ENCODE results near the gene COL23A1. TPM values are rescaled to one million over a fixed set of nuclear protein-coding genes. Genes with fewer than 3 reads are reported as not detected.

COL23A1 gene
- total RNA-seq, 4 donors from 2014 or later, result 0.83 to 1.8 (median 1.5) TPM

DNA sequence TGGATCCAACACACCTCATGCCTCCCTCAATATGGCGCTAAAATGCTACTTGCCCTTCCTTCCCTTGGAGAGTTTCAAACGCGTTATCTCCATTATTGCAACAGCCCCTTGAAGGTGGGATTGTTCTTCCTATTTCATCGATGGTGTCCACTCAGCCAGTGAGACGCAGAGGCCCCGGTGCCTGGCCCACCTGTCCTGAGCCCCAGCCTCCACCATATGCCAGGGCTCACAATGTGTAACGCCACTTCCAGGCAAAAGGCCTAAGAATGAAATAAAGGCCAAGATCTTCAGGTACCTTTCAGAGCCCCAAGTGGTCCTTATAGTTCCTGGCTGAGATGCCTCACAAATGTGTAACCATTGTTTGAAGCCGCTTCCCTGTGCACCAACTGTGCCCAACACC, 186.8 kb downstream of the COL23A1 start:
- no peaks in the 10 kb centered on the region for H3K36me3 ChIP-seq
- H3K27ac ChIP-seq (replicated peaks in 1 of 4), result no peak overlapping the region
- H3K9me3 ChIP-seq, result peaks cover 0 to 10% (median 0%) of the 10 kb centered on the region in 4 donors
- no peak for DNase-seq (ENCODE audit: extremely low spot score)
- no peaks in the 10 kb centered on the region for H3K4me1 ChIP-seq
- TF ChIP-seq CTCF (IDR thresholded peaks at IDR 0.05), result no peak
- TF ChIP-seq POLR2AphosphoS5 (IDR thresholded peaks at IDR 0.05), result no peak
- no peak for TF ChIP-seq EP300 (IDR thresholded peaks at IDR 0.05)
- TF ChIP-seq POLR2A (IDR thresholded peaks at IDR 0.05; ENCODE audit: low read depth), result no peak
- intact Hi-C loops (cut with DNase I), result no loop called here
- 97% methylated on average over 8 of the region's 8 CpGs for WGBS
- peaks cover 0 to 21% (median 0%) of the 10 kb centered on the region in 4 donors for H3K27me3 ChIP-seq
- no peak overlapping the region for H3K4me3 ChIP-seq

GRCh38 chr5:178399701-178400095, 190.5 kb downstream of the COL23A1 start:
- Histone ChIP-seq H3K27ac (replicated peaks in 1 of 4) (no peak overlapping the region), H3K4me3 (no peak overlapping the region), H3K9me3 (no peaks in the 10 kb centered on the region), H3K27me3 (peaks cover 0 to 23% (median 0%) of the 10 kb centered on the region in 4 donors), H3K4me1 (peaks cover 0 to 10% (median 3%) of the 10 kb centered on the region in 4 donors), H3K36me3 (no peaks in the 10 kb centered on the region)
- DNase-seq (ENCODE audit: extremely low spot score), result no peak
- intact Hi-C loops (cut with DNase I), result no loop called here
- no peak for TF ChIP-seq POLR2AphosphoS5 (IDR thresholded peaks at IDR 0.05)
- no peak for TF ChIP-seq POLR2A (IDR thresholded peaks at IDR 0.05; ENCODE audit: low read depth)
- no peak for TF ChIP-seq CTCF (IDR thresholded peaks at IDR 0.05)
- no peak for TF ChIP-seq EP300 (IDR thresholded peaks at IDR 0.05)
- 86% methylated on average over 12 of the region's 12 CpGs for WGBS

GRCh38 chr5:178398901-178399700, 191.1 kb downstream of the COL23A1 start:
- no peaks in the 10 kb centered on the region for H3K9me3 ChIP-seq
- peaks cover 0 to 27% (median 0%) of the 10 kb centered on the region in 4 donors for H3K27me3 ChIP-seq
- peaks cover 0 to 10% (median 3%) of the 10 kb centered on the region in 4 donors for H3K4me1 ChIP-seq
- WGBS, result 75% methylated on average over 13 of the region's 15 CpGs
- intact Hi-C loops (cut with DNase I), result no loop called here
- H3K27ac ChIP-seq (replicated peaks in 1 of 4), result no peak overlapping the region
- TF ChIP-seq POLR2AphosphoS5 (IDR thresholded peaks at IDR 0.05), result no peak
- no peak for TF ChIP-seq POLR2A (IDR thresholded peaks at IDR 0.05; ENCODE audit: low read depth)
- no peak for TF ChIP-seq EP300 (IDR thresholded peaks at IDR 0.05)
- TF ChIP-seq CTCF (IDR thresholded peaks at IDR 0.05), result no peak
- H3K4me3 ChIP-seq, result no peak overlapping the region
- DNase-seq (ENCODE audit: extremely low spot score), result no peak
- H3K36me3 ChIP-seq, result no peaks in the 10 kb centered on the region

DNA sequence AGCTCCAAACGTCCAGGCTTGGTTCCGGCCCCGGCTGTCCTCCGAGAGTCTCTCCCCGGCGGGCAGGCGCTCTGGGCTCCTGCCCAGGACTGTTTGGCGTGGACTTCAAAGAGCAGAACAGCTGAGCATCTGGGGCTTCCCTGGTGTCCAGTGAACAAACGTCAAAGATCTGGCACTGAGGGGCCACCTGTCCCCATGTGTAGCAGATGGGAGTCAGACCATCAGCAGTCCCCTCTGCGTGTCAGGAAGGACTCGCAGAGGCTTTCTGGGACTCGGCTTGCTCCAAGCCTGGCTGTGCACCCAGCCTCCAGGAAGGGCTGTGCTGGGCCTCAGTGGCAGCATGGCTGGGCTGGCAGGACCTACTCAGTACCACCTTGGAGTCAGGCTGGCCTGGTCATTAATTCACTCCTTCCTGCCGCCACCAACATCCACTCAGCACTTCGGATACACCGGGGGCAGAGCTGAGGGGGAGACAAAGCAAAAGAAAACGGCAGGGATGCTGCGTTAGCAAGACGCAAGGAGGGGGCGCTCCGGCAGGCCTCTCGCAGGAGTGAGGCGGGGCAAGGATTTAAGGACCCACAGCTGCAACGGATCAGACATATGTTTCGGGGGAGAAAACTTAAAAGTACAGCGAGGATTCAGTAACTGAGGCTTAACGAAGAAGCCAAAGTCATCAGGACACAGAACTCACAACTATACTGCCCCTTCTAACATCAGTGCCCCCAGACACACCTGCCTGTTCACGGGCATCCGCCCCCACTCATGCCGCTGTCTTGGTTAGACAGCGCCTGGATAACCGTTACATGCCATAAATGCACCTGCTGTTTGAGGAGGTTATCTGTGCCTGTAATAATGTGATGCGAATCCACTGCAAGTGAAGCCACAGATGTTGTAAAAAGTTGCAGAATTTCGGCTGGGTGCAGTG, 193.1 kb downstream of the COL23A1 start:
- no peak for DNase-seq (ENCODE audit: extremely low spot score)
- Histone ChIP-seq H3K27me3 (peaks cover 0 to 32% (median 0%) of the 10 kb centered on the region in 4 donors), H3K36me3 (no peaks in the 10 kb centered on the region), H3K4me3 (no peak overlapping the region), H3K4me1 (peaks cover 0 to 10% (median 3%) of the 10 kb centered on the region in 4 donors), H3K9me3 (no peaks in the 10 kb centered on the region), H3K27ac (replicated peaks in 1 of 4) (no peak overlapping the region)
- 53% methylated on average over 21 of the region's 33 CpGs for WGBS
- intact Hi-C loops (cut with DNase I), result no loop called here
- TF ChIP-seq POLR2AphosphoS5 (IDR thresholded peaks at IDR 0.05), result no peak
- no peak for TF ChIP-seq EP300 (IDR thresholded peaks at IDR 0.05)
- TF ChIP-seq CTCF (IDR thresholded peaks at IDR 0.05), result no peak
- TF ChIP-seq POLR2A (IDR thresholded peaks at IDR 0.05; ENCODE audit: low read depth), result no peak
